Stimulated activated CD4-positive, alpha-beta T cell treated with anti-CD3 and anti-CD28 coated beads, Interleukin-12 subunit alpha, Interleukin-12 subunit beta, amount 100 ng/mL, for 24 hours (primary cell): Measurements from ENCODE around the gene GCK.

Experiments
- DNase-seq, 2 experiments: peaks; one replicate each; pipeline ENCODE4 v3.0.0-alpha.2; 2020; ENCODE audit warnings: low read depth in 2 of 2

The GCK gene

GRCh38 chr7:44189286-44189992 is at the start of gene GCK:
TSS of gene GCK (minus strand) at chr7:44189439. CDS start at chr7:44188953, 486 bp downstream.
- no peak for DNase-seq

- no peak for DNase-seq
These were observed 49.0 kb upstream of the GCK start for GRCh38 chr7:44238116-44238695.

- DNase-seq: no peak
These were observed 48.5 kb upstream of the GCK start for GRCh38 chr7:44237696-44238095.

- DNase-seq: no peak
These were observed 47.1 kb upstream of the GCK start for GRCh38 chr7:44236333-44236728.

- DNase-seq: no peak
These were observed 46.5 kb upstream of the GCK start for GRCh38 chr7:44235582-44236332.

GRCh38 chr7:44235066-44235465 is 45.8 kb upstream of the GCK start:
- no peak for DNase-seq

- DNase-seq: no peak
These were observed 43.9 kb upstream of the GCK start for GRCh38 chr7:44232901-44233715.

- DNase-seq: no peak
These were observed 43.2 kb upstream of the GCK start for GRCh38 chr7:44232396-44232795.

- no peak for DNase-seq
These were observed 41.8 kb upstream of the GCK start for GRCh38 chr7:44231088-44231487.

GRCh38 chr7:44230286-44230685 is 41.0 kb upstream of the GCK start:
- no peak for DNase-seq

- no peak for DNase-seq
These were observed 40.4 kb upstream of the GCK start for GRCh38 chr7:44229546-44230105.

- no peak for DNase-seq
These were observed 39.5 kb upstream of the GCK start for GRCh38 chr7:44228571-44229350.

- no peak for DNase-seq
These were observed 38.7 kb upstream of the GCK start for GRCh38 chr7:44227911-44228310.

GRCh38 chr7:44226396-44226753 is 37.1 kb upstream of the GCK start:
- no peak for DNase-seq

- DNase-seq: no peak
These were observed 36.5 kb upstream of the GCK start for GRCh38 chr7:44225566-44226395.

GRCh38 chr7:44224974-44225565 is 35.8 kb upstream of the GCK start:
- no peak for DNase-seq

- no peak for DNase-seq
These were observed 35.1 kb upstream of the GCK start for GRCh38 chr7:44224080-44224973.

GRCh38 chr7:44223362-44224079 is 34.3 kb upstream of the GCK start:
- DNase-seq: no peak
